ENCODE results near the gene C14orf119.
A peak's percentile ranks its signal among the peaks of the same experiment; 100 is the strongest.

The C14orf119 gene

DNA sequence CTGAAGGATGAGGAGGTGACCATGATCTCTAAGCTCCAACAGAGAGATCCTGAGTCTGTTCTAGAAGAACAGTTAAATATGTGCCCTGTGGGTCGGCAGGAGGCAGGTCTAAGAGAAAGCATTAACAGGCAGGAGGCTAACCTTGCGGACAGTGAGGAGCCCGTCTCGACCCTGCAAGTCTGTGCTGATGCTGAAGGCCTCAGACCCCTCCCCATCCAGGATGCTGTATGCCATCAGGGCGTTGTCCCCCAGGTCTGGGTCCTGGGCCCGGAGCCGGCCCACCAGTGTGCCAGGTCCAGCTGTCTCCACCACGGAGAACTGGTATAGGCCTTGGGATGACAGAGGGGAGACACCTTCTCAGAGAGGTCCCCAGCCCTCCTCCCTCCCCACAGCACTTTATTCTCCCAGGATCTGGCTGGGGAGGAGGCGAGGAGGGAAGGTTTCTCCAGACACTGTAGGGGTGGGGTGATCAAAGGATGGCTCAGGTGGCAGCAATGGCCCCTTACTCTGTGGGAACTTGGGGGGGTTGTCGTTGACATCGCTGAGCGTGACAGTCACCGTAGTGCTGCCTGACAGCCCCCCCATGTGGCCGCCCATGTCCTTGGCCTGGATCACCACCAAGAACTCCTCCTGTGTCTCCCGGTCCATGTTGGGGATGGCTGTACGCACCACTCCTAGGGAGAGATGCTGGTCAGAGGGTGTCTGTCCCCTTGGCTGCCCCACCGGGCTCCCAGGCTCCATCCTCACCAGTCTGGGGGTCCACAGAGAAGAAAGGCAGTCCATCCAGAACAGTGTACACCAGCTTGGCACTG is 41.1 kb upstream of the C14orf119 start:
- H3K9me3 ChIP-seq (ENCODE audit: severe bottlenecking): no peaks in the 10 kb centered on the region
- H3K4me3 ChIP-seq (ENCODE audit: severe bottlenecking): no peak overlapping the region
- TF ChIP-seq, protein P1, sequence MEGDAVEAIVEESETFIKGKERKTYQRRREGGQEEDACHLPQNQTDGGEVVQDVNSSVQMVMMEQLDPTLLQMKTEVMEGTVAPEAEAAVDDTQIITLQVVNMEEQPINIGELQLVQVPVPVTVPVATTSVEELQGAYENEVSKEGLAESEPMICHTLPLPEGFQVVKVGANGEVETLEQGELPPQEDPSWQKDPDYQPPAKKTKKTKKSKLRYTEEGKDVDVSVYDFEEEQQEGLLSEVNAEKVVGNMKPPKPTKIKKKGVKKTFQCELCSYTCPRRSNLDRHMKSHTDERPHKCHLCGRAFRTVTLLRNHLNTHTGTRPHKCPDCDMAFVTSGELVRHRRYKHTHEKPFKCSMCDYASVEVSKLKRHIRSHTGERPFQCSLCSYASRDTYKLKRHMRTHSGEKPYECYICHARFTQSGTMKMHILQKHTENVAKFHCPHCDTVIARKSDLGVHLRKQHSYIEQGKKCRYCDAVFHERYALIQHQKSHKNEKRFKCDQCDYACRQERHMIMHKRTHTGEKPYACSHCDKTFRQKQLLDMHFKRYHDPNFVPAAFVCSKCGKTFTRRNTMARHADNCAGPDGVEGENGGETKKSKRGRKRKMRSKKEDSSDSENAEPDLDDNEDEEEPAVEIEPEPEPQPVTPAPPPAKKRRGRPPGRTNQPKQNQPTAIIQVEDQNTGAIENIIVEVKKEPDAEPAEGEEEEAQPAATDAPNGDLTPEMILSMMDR (IDR thresholded peaks at IDR 0.05; ENCODE audit: poor library complexity, severe bottlenecking): no peak
- DNase-seq (ENCODE audit: low spot score): peak; percentile 68
- no peak for ATAC-seq (ENCODE audit: low read depth)
- peaks cover 10% of the 10 kb centered on the region for H3K36me3 ChIP-seq (ENCODE audit: low read depth)
- H3K27ac ChIP-seq (ENCODE audit: poor library complexity, severe bottlenecking): no peak overlapping the region
- no peaks in the 10 kb centered on the region for H3K4me1 ChIP-seq (ENCODE audit: insufficient read depth, poor library complexity, severe bottlenecking)
- no peaks in the 10 kb centered on the region for H3K27me3 ChIP-seq (ENCODE audit: insufficient read depth, poor library complexity, severe bottlenecking)

DNA sequence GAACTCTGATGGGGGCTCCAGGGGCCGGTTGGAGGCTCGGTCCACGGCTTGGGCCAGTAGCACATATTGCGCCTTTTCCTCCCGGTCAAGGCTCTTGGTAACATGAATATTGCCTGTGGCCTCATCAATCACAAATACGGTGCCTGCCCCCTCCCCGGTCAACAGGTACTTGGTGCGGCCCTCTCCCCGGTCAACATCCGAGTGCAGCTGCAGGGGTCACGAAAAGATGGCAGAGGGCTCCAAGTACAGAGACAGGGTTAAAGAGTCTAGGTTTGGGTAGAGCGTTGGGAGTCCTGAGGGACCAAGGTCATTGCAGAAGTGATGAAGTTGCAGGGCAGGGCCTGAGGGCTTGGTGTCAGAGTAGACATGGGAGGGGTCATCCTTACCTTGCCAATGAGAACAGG is 40.2 kb upstream of the C14orf119 start:
- peaks cover 17% of the 10 kb centered on the region for H3K36me3 ChIP-seq (ENCODE audit: low read depth)

DNA sequence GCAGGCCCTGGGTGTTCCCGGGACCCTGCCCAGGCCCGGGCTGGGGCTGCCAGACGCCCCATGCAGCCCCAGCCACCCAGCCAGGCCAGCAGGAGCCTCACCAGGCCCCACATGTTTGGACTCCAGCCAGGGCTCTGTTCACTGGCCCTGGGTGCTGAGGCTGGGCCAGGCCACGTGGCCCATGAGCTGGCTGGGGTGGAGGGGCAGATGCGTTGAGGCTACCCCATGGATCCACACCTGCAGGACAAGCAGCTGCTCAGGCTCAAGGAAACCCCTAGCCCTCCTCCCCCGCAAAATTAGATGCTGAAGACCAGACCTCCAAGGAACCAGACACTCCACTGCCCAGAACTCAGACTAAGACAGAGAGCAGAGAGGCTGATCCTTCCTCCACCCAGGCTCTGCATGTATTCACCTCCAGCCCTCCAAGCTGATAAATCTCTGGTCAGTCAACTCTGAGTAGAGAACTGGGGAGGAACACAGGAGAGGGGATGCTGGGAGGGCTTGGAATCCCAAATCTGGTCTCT is 39.6 kb upstream of the C14orf119 start:
- TF ChIP-seq, protein P1 (IDR thresholded peaks at IDR 0.05; ENCODE audit: poor library complexity, severe bottlenecking): no peak
- peak overlapping the region; percentile 73 for H3K27ac ChIP-seq (ENCODE audit: poor library complexity, severe bottlenecking)
- no peak for ATAC-seq (ENCODE audit: low read depth)

More for the DNA sequence above, 40.2 kb upstream of the C14orf119 start:
- Histone ChIP-seq H3K9me3 (ENCODE audit: severe bottlenecking) (no peaks in the 10 kb centered on the region), H3K4me1 (ENCODE audit: insufficient read depth, poor library complexity, severe bottlenecking) (no peaks in the 10 kb centered on the region), H3K27me3 (ENCODE audit: insufficient read depth, poor library complexity, severe bottlenecking) (no peaks in the 10 kb centered on the region), H3K4me3 (ENCODE audit: severe bottlenecking) (no peak overlapping the region), H3K27ac (ENCODE audit: poor library complexity, severe bottlenecking) (no peak overlapping the region)
- TF ChIP-seq, protein P1 (IDR thresholded peaks at IDR 0.05; ENCODE audit: poor library complexity, severe bottlenecking): no peak
- ATAC-seq (ENCODE audit: low read depth) (no peak), DNase-seq (ENCODE audit: low spot score) (peak; percentile 62)

DNA sequence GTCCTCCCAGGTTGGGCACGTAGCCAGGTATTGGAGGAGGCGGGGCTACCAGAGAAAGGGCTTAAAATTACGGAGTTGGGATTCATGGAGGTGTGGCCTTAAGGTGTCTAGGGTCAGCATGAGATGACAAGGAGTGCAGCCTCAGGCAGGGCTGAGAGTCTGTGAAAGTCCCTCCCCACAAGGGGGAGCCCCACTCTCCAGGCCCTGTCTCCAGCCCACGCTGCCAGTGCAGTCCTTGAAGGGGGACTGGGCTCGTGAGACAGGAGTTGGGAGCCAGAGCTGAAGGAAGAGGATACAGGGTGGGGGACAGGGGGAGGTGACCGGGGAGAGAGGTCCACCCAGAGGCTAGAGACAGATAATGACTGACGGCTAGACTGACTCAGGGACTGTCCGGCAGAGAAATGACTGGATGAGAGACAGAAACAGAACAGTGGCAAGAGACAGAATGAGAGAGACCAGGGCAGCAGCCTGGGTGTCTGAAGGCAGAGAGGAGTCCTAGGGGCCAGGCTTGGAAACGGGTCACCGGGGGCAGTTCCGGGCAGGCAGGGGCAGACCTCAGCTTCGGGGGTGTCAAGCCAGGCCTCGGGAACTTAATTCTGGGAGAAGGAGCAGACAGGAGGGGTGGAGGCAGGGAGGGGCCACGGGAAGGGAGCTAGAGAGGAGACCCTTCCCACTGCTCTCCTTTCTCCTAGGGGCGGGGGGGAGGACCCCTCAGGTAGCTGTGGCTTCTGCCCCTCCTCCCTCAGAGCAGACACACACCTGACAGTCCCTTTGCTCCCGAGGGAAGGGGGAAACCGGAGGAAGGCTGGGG is 39.0 kb upstream of the C14orf119 start:
- Histone ChIP-seq H3K36me3 (ENCODE audit: low read depth) (peaks cover 28% of the 10 kb centered on the region), H3K4me3 (ENCODE audit: severe bottlenecking) (peak overlapping the region; percentile 76), H3K9me3 (ENCODE audit: severe bottlenecking) (no peaks in the 10 kb centered on the region), H3K27ac (ENCODE audit: poor library complexity, severe bottlenecking) (peak overlapping the region; percentile 73), H3K4me1 (ENCODE audit: insufficient read depth, poor library complexity, severe bottlenecking) (no peaks in the 10 kb centered on the region), H3K27me3 (ENCODE audit: insufficient read depth, poor library complexity, severe bottlenecking) (no peaks in the 10 kb centered on the region)
- TF ChIP-seq, protein P1 (IDR thresholded peaks at IDR 0.05; ENCODE audit: poor library complexity, severe bottlenecking): peak; percentile 98
- DNase-seq (ENCODE audit: low spot score): peak; percentile 85
- peak; percentile 71 for ATAC-seq (ENCODE audit: low read depth)

More for the DNA sequence above, 39.6 kb upstream of the C14orf119 start:
- H3K4me1 ChIP-seq (ENCODE audit: insufficient read depth, poor library complexity, severe bottlenecking): no peaks in the 10 kb centered on the region
- no peaks in the 10 kb centered on the region for H3K9me3 ChIP-seq (ENCODE audit: severe bottlenecking)
- H3K36me3 ChIP-seq (ENCODE audit: low read depth): peaks cover 22% of the 10 kb centered on the region
- H3K4me3 ChIP-seq (ENCODE audit: severe bottlenecking): no peak overlapping the region
- peak; percentile 67 for DNase-seq (ENCODE audit: low spot score)
- H3K27me3 ChIP-seq (ENCODE audit: insufficient read depth, poor library complexity, severe bottlenecking): no peaks in the 10 kb centered on the region
